HG03097 (cell line): Measurements from ENCODE around the gene MMP3.

Experiments
- ATAC-seq: cut with Tn5 transposase; IDR thresholded peaks from one replicate; pipeline ENCODE4 v1.9.1; 2021; ENCODE audit not compliant: unreplicated experiment, low FRiP score

The MMP3 gene

DNA sequence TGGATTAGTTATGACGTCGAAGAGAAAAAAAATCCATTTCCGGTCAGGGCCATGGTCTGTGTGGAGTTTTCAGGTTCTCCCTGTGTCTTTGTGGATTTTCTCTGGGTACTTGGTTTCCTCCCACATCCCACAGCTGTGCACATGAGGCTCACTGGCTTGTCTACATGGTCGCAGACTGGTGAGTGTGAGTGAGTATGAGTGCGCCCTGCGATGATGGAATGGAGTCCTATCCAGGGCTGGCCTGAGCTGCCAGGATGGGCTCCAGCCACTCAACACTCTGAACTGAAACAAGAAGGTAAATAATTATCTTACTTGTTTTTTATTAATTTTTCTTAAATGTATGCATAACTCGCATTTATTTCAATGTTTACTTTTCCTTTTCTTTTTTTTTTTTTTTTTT lies 10.8 kb downstream of the MMP3 start:
- no peak for ATAC-seq

DNA sequence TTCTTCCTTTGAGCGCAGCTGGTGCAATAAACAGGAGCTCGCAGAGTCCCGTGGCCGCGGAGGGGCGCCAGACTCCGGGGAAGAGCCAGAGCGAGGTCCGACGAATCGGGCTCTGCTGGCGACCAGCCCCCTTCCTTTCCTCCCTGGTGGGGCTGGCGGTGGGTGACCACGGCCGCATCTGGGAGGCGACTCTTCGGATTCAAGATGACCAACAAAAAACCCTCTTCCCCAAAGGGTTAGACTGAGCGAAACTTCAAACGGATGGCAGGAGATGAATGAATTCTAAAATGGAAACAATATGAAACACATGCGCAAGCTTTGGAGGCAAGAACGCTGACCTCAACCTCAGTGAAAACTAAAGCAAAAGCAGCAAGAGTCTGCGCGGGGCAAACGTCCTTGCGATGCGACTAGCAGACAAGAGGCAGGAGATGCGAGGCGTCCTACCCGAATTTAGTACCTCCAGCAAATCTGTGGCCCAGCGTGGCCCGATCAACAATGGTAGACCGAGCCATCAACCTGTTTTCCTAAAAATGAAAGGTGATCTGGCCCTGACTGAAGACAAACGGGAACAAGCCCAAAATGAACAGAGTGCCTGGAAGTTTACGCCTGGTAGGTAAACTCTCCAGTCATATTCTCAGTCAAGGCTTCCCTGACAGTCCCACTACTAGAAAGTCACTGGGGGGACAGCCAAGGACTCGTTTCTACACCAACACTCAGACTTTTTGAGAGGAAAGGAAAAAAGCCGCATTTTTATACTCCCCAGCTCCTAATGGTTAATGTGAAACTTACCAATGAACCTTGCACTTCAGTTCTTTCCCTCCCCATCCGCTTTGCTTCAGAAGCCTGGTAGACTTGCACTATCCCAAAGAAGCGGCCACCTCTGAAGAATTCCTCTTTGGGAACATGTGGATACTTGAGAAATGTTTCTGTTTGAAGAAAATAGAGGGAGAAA lies 11.6 kb downstream of the MMP3 start:
- ATAC-seq: no peak

DNA sequence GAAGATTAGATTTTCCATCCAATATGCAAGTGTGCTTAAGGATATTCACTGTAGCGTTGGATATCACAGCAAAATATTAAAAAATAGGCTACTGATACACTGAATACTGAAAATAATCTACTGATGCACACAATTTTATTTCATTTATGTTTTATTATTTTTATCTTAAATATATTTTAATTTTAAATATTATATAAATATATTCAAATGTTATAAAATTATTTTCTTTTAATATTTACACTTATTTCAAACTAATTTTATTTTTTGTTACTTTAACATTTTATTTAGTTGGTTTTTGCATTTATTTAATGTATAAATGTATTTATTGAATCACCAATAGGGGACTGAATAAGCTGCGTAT lies 12.3 kb downstream of the MMP3 start:
- no peak for ATAC-seq

DNA sequence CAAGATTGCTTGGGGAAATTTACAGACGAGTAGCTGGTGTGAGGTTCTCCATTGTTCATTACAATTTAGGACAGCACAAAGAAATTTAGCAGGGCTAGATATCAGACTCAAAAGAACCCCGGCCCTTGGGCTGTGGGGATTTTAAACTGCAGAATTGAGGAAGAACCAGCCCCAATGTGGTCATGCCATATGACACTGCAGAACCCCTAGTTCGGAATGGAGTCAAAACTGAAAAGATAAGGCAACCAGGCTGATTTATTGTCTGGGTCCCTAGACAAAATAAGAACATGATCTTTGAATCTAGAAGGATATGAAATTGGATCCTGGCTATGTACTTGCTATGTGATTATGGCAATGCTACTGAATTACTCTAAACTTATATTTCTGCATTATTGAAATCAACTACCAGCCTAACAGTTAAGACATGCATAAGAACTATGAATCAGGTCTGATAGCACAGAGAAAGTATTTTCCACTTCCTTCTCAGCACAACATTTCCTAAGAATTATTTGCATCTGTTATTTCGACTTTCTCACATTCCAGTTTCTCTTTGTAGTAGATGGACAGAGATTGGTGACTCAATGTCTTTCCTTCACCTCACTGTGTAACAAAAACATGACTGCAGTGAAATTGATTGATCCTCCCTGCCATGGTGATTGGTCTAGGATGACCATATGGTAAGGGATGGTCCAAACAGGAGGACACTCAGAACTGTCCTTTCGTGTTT lies 13.2 kb downstream of the MMP3 start:
- ATAC-seq: no peak

DNA sequence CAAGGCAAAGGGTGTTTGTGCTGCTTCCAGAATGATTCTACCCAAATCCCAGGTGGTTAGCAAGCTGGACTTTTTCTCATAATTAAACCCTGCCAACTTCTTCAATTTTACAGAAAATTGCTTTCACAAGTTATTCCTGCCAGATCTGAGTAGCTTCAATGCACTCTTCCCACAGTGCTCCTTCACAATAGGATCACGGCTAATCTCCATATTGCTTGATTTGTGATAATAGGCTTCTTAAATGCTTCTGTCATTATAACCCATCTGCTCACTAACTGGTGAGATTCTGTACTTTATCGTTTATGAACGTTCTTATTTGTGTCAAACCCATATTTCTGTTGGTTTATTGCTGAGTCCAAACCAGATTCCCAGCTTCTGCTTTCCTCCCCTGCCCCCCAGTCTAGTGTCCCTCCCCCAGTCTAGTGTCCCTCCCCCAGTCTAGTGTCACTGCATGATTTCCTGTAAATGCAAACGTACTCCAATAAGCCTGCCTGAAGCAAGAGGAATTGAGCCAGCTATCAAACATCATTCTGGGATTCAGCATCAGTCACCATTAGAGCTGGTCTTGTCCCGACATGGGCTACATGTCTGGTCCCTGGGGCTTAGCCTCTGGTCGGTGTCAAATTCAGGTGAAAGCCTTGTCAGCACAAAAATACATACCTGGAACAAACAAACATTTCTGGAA lies 14.0 kb downstream of the MMP3 start:
- ATAC-seq: no peak

DNA sequence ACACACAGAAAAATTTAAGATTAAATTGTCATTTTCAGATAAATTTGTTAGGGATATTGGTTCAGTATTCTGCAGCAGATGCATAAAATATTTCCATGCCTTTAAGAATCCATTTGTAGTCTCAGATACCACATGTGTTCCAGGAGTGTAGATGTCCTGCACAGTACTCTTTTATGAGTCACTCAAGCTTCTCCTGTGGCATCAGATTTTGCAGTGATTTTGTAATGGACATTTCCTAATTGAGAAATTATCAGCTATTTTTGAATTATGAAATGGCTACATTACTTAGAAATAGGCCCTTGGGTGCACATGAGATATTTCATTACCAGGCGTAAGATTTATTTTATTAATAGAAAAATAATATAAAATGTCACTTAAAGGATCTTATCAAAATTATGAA lies 18.9 kb downstream of the MMP3 start:
- ATAC-seq: no peak

DNA sequence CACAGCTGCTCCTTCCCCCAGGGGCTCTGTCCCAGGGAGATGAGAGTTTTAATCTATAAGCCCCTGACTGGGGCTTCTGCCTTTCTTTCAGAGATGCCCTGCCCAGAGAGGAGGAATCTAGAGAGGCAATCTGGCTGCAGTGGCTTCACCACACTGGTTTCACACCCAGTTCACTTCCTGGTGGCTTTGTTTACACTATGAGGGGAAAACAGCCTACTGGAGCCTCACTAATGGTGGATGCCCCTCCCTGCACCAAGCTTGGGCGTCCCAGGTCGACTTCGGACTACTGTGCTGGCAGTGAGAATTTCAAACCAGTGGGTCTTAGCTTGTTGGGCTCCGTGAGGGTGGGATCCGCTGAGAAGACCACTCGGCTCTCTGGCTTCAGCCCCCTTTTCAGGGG lies 23.9 kb downstream of the MMP3 start:
- ATAC-seq: no peak

DNA sequence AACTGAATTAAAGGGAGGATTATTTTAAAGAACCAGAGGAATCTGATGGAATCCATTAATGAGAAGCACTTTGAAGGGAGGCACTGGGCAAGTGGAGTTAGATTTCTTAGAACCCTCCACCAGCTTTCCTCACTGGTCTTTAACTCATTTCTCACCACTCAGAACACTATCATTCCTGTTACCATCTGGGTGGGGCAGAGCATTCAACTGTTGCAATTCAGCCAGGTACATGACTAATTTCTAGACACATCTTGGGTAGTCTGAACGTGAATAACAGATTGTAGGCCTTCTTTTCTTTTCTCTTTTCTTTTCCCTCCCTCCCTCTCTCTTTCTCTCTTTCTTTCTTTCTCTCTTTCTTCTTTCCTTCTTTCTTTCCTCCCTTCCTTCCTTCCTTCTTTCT lies 29.9 kb downstream of the MMP3 start:
- no peak for ATAC-seq

DNA sequence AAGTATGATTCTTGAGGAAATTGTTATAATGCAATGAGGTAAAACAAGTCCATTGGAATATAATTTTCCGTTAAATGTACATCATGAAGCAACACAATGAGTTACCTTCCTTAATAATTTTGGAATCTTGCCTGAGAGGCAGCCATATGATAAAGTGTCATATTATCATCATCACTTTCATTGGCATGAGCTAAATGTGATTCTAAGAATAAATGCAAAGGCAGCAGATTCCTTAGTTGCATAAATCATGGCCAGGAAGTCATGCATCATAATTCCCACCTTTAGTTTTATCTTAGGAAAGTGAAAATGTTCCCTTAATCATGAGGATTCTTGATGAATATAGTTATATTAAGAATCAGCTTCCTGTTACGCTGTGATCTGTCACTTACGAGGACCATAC lies 31.2 kb downstream of the MMP3 start:
- ATAC-seq: no peak

DNA sequence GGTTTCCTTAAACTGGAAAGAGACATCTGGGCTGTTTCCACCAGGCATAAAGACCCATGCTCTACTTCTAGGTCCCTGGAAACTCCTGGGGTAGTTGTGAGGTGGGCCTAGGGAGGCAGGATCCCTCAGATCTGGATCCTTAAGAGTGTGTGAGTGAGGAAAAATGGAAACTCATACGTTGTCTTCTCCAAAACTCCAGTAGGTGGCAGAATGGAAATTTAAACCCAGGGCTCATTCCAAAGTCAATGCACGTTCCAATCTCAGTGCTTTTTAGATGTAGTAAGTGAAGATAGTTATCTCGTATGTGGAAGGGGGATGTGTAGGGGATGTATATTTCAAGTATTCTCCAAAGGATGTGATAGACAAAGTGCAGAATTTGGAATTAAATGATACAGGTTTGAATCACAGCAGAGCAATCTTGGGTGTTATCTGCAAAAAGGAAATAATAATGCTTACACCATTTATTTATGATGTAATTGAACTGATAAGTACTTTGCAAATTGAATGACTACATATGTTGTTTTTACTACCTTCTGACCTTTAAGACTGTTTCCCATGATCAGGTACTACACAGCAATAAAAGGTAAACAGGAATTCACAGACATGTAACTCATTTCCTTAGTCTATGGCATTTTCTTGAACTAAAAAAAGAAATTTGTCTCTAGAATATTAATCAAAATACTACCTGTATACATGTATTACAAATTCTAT lies 32.3 kb downstream of the MMP3 start:
- no peak for ATAC-seq

DNA sequence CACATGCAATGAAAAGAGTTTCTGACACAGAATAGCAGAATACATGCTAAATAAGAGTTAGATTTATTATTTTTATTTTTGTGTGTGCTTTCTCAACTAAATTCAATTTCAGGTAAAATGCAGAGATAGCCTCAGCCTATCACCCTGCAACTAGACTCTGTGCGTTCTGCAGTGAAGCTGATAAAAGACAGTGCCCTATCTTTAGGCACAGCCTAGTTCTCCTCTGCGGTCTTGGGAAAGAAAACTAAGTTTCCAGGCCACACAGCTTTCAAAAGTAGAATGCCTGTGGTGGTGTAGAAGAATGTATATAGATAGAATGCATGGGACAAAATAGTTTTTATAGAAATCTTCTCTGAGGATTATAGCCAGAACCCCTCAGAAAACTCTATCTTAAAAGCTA lies 33.4 kb downstream of the MMP3 start:
- no peak for ATAC-seq

DNA sequence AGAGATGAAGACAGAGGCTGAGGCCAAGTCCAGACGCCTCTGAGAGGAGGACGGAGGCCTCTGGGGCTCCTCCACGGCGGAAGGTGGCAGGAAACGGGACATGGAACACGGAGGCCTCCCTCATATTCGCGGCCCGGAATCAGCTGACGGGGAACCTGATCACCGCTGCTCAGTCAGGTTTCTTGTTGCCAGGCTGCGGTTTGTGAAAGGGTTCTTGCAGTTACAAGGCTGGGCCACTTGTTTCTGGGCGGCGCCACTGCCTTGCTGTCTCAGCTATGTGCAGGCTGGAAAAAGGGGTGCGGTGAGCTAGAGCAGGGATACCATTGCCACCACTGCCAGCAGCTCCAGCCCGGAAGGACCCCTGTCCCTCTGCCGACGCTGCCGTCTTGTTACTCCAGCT lies 35.5 kb downstream of the MMP3 start:
- ATAC-seq: no peak

DNA sequence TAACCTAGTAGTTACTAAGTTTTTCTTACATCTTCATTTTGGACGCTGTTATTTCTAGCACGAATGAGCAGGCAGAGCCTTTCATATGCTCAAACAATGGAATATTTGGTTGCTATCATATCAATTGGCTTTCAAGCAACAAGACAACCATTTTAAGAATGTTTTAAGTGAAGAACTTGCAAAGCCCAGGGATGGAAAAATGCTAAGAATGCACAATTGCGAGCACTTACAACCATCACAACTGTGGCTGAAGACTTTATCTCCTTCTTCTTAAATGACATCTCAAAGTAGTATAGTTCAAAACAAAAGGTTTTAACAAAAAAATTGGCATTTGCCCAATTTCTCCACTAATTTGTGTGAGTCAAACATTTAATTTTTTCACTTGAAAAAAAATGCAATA lies 37.1 kb downstream of the MMP3 start:
- ATAC-seq: no peak

DNA sequence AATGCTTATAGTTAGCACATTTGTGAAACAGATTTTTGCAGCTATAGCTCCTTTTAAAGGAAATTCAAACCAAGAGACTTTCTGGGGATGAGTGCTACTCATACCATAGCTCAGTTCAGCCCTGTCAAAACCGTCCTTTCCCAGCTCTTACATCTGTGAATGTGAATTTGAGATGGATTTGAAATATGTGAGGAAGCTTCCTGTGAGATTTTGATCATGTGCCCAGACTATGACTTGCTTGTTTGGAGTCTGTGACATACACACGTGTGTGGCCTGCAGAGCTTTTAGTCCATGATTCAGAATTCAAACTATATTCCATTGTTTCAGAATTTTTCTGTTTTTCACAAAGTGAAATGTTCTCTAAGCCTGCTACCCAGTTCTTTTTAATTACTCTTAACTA lies 41.1 kb downstream of the MMP3 start:
- ATAC-seq: no peak

DNA sequence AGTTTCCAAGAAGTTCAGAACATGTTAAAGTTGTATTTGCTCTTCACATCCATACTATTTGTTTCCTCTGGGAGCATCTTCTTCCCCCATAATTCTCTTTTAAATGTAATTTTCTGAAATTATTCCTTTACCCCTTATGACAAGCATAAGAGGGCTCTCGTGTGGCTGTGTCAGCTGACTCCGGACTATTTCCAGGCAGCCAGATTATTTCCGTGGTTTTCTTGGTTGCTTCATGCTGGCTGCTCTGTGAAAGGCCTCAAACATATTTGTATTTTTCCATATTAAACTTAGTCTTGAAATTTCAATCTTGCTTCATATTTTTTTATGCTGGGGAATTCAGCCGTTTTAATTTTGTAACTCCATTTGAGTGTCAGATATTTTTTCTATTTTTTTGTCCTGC lies 42.6 kb downstream of the MMP3 start:
- ATAC-seq: no peak

DNA sequence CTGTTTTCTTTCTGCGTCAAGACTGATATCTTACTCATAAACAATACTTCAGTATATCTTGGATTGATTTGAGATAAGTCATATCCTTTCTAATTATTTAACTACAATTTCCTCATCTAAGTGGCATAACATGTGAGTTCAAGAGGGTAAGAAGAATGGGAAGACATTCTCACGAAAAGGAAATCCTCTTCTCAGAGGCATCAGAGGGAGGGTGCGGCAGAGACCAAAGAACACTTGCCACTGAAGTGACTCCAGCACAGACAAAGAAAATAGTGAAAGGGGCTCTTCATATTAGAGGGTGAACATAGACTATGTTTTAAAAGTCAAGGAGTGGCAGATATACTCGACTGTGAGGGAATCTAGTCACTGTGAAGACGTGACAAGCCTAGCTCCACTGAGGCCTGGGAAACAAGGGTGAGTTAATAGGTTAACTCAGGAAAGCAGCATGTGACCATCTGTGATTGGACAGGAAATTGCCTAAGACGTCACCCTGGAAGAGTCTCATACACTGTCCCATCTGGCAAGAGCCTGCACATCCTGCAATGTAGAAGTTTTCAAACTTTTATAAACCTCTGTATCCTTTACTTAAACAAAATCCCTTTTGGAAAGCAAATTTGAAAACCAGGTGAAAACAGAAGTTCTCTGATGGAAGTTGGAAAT lies 43.6 kb downstream of the MMP3 start:
- no peak for ATAC-seq

DNA sequence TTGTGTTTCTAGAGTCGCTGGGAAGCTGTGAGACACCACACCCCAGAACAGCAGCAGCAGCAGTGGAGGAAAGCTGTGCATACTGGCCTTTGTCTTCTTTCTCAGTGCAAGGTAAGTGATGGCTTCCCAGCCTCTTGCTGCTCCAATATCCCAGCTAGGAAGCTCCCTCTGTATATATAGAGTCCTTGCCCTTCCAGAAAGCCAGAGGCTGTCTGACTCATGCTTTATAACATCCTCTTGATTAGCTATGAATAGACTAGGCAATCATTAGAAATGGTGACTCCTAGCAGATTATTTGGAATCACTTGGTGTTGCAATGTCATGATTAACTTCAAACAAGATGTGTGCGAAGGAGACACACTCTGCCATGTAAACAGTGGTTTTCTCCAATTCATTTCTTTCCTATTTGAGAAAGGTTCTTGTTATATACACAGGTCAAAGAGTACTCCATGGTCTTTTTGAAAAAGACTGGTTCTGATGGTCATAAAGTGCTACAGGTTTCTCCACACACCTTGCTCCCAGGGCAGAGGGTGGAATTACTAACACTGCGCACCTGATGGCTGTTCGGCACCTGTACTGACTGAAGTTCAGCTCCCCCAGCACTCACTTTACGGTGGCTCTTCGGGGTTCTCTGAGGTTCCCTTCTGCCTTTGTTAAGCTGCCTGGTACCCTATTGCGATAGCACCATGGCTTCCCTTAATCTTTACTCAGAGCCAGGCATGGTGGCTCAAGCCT lies 45.2 kb downstream of the MMP3 start, which contains the start of gene MMP1:
MMP1 (minus strand) TSS at position 149 of the 735 bp plus-strand sequence; CDS start at position 81, 68 bp downstream.
- no peak for ATAC-seq

DNA sequence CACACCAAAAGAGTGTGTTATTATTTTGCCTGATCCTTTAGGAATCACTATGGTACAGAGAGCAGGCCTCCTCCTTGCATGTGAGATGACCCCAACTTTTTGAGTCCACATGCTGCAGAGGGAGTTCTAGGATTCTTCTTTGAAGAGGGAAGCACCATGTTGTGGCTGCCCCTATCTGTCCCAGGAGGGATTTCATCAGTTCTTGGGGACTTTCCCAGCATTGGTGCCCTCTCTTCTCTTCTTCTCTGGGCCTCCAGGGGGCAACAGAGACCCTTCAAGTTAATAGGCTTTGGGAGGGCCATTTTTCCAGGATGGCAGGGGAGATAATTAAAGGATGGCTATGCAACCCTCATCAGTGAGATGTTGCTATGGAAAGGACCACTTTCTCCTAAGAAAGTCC lies 49.0 kb downstream of the MMP3 start:
- no peak for ATAC-seq

DNA sequence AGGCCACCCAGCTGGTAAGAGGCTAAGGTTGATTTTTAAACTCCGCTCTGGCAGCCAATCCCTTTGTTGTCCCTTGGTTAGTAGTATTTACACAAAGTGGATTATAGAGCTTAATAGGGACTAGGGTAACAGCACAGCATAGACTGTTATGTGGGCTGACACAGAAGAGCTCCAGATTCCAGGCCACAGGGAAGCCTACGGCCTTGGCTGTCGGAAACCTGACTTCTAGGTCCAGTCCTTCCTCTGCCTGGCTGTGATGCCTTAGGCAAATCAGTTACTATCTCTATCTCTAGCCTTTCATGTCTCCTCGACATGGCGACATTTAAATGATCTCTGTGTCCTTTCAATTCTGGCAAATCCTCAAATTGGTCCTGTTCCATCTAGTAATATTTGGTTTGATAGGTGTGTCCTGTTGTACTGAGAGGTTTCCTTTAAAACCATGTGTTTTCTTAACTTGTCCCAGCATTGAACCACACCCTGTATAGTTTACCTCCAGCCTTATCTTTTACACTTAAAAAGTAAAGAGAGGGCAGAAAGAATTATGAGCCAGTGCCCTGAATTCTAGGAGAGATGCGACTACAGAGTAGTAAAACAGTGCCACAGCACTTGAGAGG lies 49.6 kb downstream of the MMP3 start:
- no peak for ATAC-seq
